WTC11 (cell line): ENCODE results near the gene G6PC3. TPM values are rescaled to one million over a fixed set of nuclear protein-coding genes. Genes with fewer than 3 reads are reported as not detected.

ENCODE experiments used
- ATAC-seq: fragments of 200-7000 bp; cut with Tn5 transposase; 2 replicates; pipeline ENCODE4 v1.10.0; 2021; ENCODE audit warnings: mild to moderate bottlenecking, moderate library complexity
- CTCF ChIA-PET: fragments of 300-600 bp; sonication (Branson Sonifier 250); formaldehyde crosslinking; loops from one replicate; lab custom pipeline; 2021; ENCODE audit warnings: antibody characterized with exemption; lab: Charles Lee
- POLR2A ChIA-PET: fragments of 350-600 bp; sonication (Branson Sonifier 250); formaldehyde crosslinking; loops from one replicate; lab custom pipeline; 2021; ENCODE audit warnings: antibody characterized with exemption; lab: Charles Lee
- DNase-seq: peaks from one replicate; pipeline ENCODE4 v3.0.0; 2021; ENCODE audit warnings: low spot score
- H3K27ac Mint-ChIP-seq: 2 replicates; pipeline ENCODE4 v1.8.0; 2021; ENCODE audit warnings: mixed read lengths
- H3K27me3 Mint-ChIP-seq: 2 replicates; pipeline ENCODE4 v1.8.0; 2021; ENCODE audit warnings: low read depth, mild to moderate bottlenecking, moderate library complexity, mixed read lengths
- H3K36me3 Mint-ChIP-seq: 2 replicates; pipeline ENCODE4 v1.8.0; 2021; ENCODE audit warnings: mixed read lengths
- H3K4me1 Mint-ChIP-seq: 2 replicates; pipeline ENCODE4 v1.8.0; 2022; ENCODE audit warnings: mixed read lengths
- H3K4me3 Mint-ChIP-seq: 2 replicates; pipeline ENCODE4 v1.8.0; 2021; ENCODE audit warnings: mild to moderate bottlenecking, moderate library complexity, mixed read lengths
- H3K9me3 Mint-ChIP-seq: 2 replicates; pipeline ENCODE4 v1.8.0; 2021; ENCODE audit warnings: mixed read lengths
- ATF1 ChIP-seq: sonication (generic); formaldehyde crosslinking; IDR thresholded peaks from 2 replicates; pipeline ENCODE4 v1.8.1; 2023; ENCODE audit warnings: mild to moderate bottlenecking, moderate library complexity, missing genetic modification reagents
- E2F1 ChIP-seq: sonication (generic); formaldehyde crosslinking; IDR thresholded peaks from 2 replicates; pipeline ENCODE4 v1.8.0; 2022; ENCODE audit warnings: mild to moderate bottlenecking, missing genetic modification reagents
- ELF4 ChIP-seq: sonication (generic); formaldehyde crosslinking; IDR thresholded peaks from 2 replicates; pipeline ENCODE4 v1.8.1; 2022; ENCODE audit warnings: low read depth, mild to moderate bottlenecking, moderate library complexity, missing genetic modification reagents
- ESRRA ChIP-seq: sonication (generic); formaldehyde crosslinking; IDR thresholded peaks from 2 replicates; pipeline ENCODE4 v1.8.1; 2022; ENCODE audit warnings: mild to moderate bottlenecking, missing genetic modification reagents, borderline replicate concordance
- GRHL2 ChIP-seq: fragments of 250-450 bp; sonication (Bioruptor Pico); IDR thresholded peaks from 2 replicates; pipeline ENCODE4 v1.8.0; 2022; ENCODE audit warnings: mild to moderate bottlenecking, moderate library complexity; ENCODE audit not compliant: insufficient replicate concordance, severe bottlenecking
- IRF2 ChIP-seq: sonication (generic); formaldehyde crosslinking; IDR thresholded peaks from 2 replicates; pipeline ENCODE4 v1.8.0; 2022; ENCODE audit warnings: low read depth, missing genetic modification reagents, borderline replicate concordance
- JAZF1 ChIP-seq: fragments of 250-450 bp; sonication (Bioruptor Pico); IDR thresholded peaks from 2 replicates; pipeline ENCODE4 v1.9.0; 2021; ENCODE audit warnings: moderate library complexity, mild to moderate bottlenecking, inconsistent platforms
- MXD4 ChIP-seq: fragments of 250-450 bp; sonication (Bioruptor Pico); IDR thresholded peaks from 2 replicates; pipeline ENCODE4 v1.8.0; 2021; ENCODE audit warnings: mild to moderate bottlenecking, moderate library complexity, borderline replicate concordance
- MYBL2 ChIP-seq: sonication (generic); formaldehyde crosslinking; IDR thresholded peaks from 2 replicates; pipeline ENCODE4 v1.8.1; 2023; ENCODE audit warnings: mild to moderate bottlenecking, moderate library complexity, missing genetic modification reagents
- NFE2L1 ChIP-seq: sonication (generic); formaldehyde crosslinking; IDR thresholded peaks from 2 replicates; pipeline ENCODE4 v1.8.1; 2023; ENCODE audit warnings: missing genetic modification reagents
- NFYB ChIP-seq: sonication (generic); formaldehyde crosslinking; conservative IDR thresholded peaks from 2 replicates; pipeline ENCODE4 v1.8.0; 2022; ENCODE audit warnings: low read depth, missing genetic modification reagents
- NR2C2 ChIP-seq: sonication (generic); formaldehyde crosslinking; IDR thresholded peaks from 2 replicates; pipeline ENCODE4 v1.8.0; 2022; ENCODE audit warnings: mild to moderate bottlenecking, missing genetic modification reagents
- NR3C1 ChIP-seq: sonication (generic); formaldehyde crosslinking; conservative IDR thresholded peaks from 2 replicates; pipeline ENCODE4 v1.8.1; 2023; ENCODE audit warnings: low read depth, mild to moderate bottlenecking, missing genetic modification reagents
- PREB ChIP-seq: sonication (generic); formaldehyde crosslinking; IDR thresholded peaks from 2 replicates; pipeline ENCODE4 v1.8.1; 2022; ENCODE audit warnings: mild to moderate bottlenecking, missing genetic modification reagents, moderate library complexity, borderline replicate concordance
- SMAD4 ChIP-seq: sonication (generic); formaldehyde crosslinking; IDR thresholded peaks from 2 replicates; pipeline ENCODE4 v1.8.0; 2022; ENCODE audit warnings: mild to moderate bottlenecking, missing genetic modification reagents
- ZBTB21 ChIP-seq: sonication (generic); formaldehyde crosslinking; IDR thresholded peaks from 2 replicates; pipeline ENCODE4 v1.8.1; 2023; ENCODE audit warnings: mild to moderate bottlenecking, missing genetic modification reagents, borderline replicate concordance
- ZNF219 ChIP-seq: sonication (generic); formaldehyde crosslinking; IDR thresholded peaks from 2 replicates; pipeline ENCODE4 v1.8.0; 2023; ENCODE audit warnings: missing genetic modification reagents, mild to moderate bottlenecking, borderline replicate concordance
- ZNF232 ChIP-seq: sonication (generic); formaldehyde crosslinking; IDR thresholded peaks from 2 replicates; pipeline ENCODE4 v1.8.0; 2022; ENCODE audit warnings: mild to moderate bottlenecking, missing genetic modification reagents
- ZNF317 ChIP-seq: sonication (generic); formaldehyde crosslinking; IDR thresholded peaks from 2 replicates; pipeline ENCODE4 v1.8.1; 2023; ENCODE audit warnings: low read depth, mild to moderate bottlenecking, moderate library complexity, missing genetic modification reagents, borderline replicate concordance
- ZNF396 ChIP-seq: fragments of 250-450 bp; sonication (Bioruptor Pico); IDR thresholded peaks from 2 replicates; pipeline ENCODE4 v1.8.0; 2021; ENCODE audit warnings: mild to moderate bottlenecking, moderate library complexity, borderline replicate concordance
- ZNF671 ChIP-seq: fragments of 250-450 bp; sonication (Bioruptor Pico); IDR thresholded peaks from 2 replicates; pipeline ENCODE4 v1.8.0; 2021; ENCODE audit warnings: mild to moderate bottlenecking
- total RNA-seq: library from RNA; stranded (reverse); gene quantifications from 3 replicates; pipeline ENCODE4 v1.2.3, GENCODE V29; 2021
- TF ChIP-seq, protein P1 (sequence below): fragments of 250-450 bp; sonication (Bioruptor Pico); IDR thresholded peaks from 2 replicates; pipeline ENCODE4 v1.9.0; 2021; ENCODE audit warnings: mild to moderate bottlenecking
- TF ChIP-seq, protein P2 (sequence below): fragments of 250-450 bp; sonication (Bioruptor Pico); IDR thresholded peaks from 2 replicates; pipeline ENCODE4 v1.8.0; 2021; ENCODE audit warnings: mild to moderate bottlenecking
- TF ChIP-seq, protein P3 (sequence below): sonication (generic); formaldehyde crosslinking; IDR thresholded peaks from 2 replicates; pipeline ENCODE4 v1.8.0; 2022; ENCODE audit warnings: mild to moderate bottlenecking, missing genetic modification reagents

Gene G6PC3
- total RNA-seq, 1 experiment from 2014 or later: 121 TPM

DNA sequence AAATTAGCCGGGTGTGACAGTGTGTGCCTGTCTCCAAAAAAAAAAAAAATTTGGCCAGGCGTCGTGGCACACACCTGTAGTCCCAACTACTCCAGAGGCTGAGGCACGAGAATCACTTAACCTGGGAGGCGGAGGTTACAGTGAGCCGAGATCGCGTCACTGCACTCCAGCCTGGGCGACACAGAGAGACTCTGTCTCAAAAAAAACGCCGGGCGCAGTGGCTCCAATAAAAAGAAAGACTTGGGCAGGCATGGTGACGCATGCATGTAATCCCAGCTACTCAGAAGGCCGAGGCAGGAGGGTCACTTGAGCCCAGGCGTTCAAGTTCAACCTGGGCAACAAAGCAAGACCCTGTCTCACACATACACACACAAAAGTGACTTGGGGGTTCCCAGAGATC, 7.7 kb upstream of the G6PC3 start (continued):
- TF ChIP-seq, protein P1, sequence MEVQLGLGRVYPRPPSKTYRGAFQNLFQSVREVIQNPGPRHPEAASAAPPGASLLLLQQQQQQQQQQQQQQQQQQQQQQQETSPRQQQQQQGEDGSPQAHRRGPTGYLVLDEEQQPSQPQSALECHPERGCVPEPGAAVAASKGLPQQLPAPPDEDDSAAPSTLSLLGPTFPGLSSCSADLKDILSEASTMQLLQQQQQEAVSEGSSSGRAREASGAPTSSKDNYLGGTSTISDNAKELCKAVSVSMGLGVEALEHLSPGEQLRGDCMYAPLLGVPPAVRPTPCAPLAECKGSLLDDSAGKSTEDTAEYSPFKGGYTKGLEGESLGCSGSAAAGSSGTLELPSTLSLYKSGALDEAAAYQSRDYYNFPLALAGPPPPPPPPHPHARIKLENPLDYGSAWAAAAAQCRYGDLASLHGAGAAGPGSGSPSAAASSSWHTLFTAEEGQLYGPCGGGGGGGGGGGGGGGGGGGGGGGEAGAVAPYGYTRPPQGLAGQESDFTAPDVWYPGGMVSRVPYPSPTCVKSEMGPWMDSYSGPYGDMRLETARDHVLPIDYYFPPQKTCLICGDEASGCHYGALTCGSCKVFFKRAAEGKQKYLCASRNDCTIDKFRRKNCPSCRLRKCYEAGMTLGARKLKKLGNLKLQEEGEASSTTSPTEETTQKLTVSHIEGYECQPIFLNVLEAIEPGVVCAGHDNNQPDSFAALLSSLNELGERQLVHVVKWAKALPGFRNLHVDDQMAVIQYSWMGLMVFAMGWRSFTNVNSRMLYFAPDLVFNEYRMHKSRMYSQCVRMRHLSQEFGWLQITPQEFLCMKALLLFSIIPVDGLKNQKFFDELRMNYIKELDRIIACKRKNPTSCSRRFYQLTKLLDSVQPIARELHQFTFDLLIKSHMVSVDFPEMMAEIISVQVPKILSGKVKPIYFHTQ (CRISPR knock-in tag): no peak
- TF ChIP-seq ZNF219 (no peak), NFE2L1 (CRISPR knock-in tag) (no peak), ZNF396 (no peak), ZBTB21 (CRISPR knock-in tag) (no peak), IRF2 (no peak)

GRCh38 chr17:44063704-44064639, 6.6 kb upstream of the G6PC3 start:
- Mint-ChIP-seq H3K27me3 (no peaks in the 10 kb centered on the region), H3K9me3 (no peaks in the 10 kb centered on the region), H3K36me3 (peaks cover 46% of the 10 kb centered on the region), H3K4me3 (peak overlapping the region; percentile 36), H3K4me1 (peaks cover 34% of the 10 kb centered on the region), H3K27ac (peak overlapping the region; percentile 87)
- POLR2A ChIA-PET: no interaction called here
- no peak for ATAC-seq
- no peak for TF ChIP-seq NFYB (CRISPR knock-in tag)
- TF ChIP-seq, all 79 proteins: peak for 0
- CTCF ChIA-PET: interaction anchor here (0.9 to 3.6 kb wide), 2 partner anchors 52 to 154 kb away, joined by 4 to 11 read pairs; no protein-coding TSS in a partner anchor
- DNase-seq: no peak

DNA sequence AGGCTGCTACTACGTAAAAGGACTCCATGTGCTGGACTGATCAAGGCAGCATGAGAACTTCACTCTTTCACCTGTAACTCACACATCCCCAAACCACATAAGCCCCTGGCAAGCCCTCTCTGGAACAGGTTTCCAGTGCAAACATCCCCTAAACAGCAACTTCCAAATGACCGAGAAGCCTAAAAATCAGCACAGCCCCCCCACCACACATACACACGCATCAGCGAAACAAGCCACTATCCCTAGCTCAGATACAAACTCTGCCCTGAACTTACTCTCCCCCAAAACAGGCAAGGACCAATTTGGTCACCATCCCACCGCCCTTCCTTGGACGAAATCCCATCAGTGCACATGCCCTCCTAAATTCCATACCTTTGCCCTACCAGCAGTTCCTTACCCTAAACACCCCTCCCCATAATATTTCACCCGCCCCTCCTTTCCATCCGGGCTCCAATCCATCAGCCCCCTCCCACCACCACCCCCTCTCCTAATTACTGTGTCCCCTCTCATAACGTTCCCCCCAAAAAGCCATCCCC, 4.8 kb upstream of the G6PC3 start:
- Mint-ChIP-seq H3K9me3 (no peaks in the 10 kb centered on the region), H3K4me1 (peaks cover 40% of the 10 kb centered on the region), H3K36me3 (peaks cover 31% of the 10 kb centered on the region), H3K4me3 (peak overlapping the region; percentile 96), H3K27me3 (no peaks in the 10 kb centered on the region)
- ChIA-PET CTCF (interaction anchor here (1.0 to 3.6 kb wide), 3 partner anchors 30 to 187 kb away, joined by 4 to 11 read pairs (median 4); no protein-coding TSS in a partner anchor), POLR2A (interaction anchor here (1.5 kb wide), 1 partner anchor 58 kb away, joined by 9 read pairs; the partner anchor contains the start of gene HDAC5)
- TF ChIP-seq, protein P2, sequence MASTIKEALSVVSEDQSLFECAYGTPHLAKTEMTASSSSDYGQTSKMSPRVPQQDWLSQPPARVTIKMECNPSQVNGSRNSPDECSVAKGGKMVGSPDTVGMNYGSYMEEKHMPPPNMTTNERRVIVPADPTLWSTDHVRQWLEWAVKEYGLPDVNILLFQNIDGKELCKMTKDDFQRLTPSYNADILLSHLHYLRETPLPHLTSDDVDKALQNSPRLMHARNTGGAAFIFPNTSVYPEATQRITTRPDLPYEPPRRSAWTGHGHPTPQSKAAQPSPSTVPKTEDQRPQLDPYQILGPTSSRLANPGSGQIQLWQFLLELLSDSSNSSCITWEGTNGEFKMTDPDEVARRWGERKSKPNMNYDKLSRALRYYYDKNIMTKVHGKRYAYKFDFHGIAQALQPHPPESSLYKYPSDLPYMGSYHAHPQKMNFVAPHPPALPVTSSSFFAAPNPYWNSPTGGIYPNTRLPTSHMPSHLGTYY (CRISPR knock-in tag): no peak
- no peak for TF ChIP-seq ZNF317 (CRISPR knock-in tag)
- TF ChIP-seq, protein P3, sequence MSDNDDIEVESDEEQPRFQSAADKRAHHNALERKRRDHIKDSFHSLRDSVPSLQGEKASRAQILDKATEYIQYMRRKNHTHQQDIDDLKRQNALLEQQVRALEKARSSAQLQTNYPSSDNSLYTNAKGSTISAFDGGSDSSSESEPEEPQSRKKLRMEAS (CRISPR knock-in tag): no peak
- no peak for TF ChIP-seq PREB (CRISPR knock-in tag)
- TF ChIP-seq ATF1: no peak
- TF ChIP-seq MYBL2 (CRISPR knock-in tag): no peak
- no peak for TF ChIP-seq GRHL2 (CRISPR knock-in tag)
- TF ChIP-seq ELF4 (CRISPR knock-in tag): no peak
- TF ChIP-seq JAZF1 (CRISPR knock-in tag): no peak
- TF ChIP-seq E2F1 (CRISPR knock-in tag): no peak
- no peak for TF ChIP-seq MXD4 (CRISPR knock-in tag)
- no peak for TF ChIP-seq ESRRA (CRISPR knock-in tag)
- no peak for TF ChIP-seq ZNF232 (CRISPR knock-in tag)
- TF ChIP-seq NR2C2 (CRISPR knock-in tag): no peak
- no peak for TF ChIP-seq NR3C1 (CRISPR knock-in tag)
- no peak for TF ChIP-seq SMAD4 (CRISPR knock-in tag)
- no peak for TF ChIP-seq ZNF671 (CRISPR knock-in tag)
- TF ChIP-seq, all 79 proteins: peak for 0
- DNase-seq (no peak), ATAC-seq (no peak)
- H3K27ac Mint-ChIP-seq: peak overlapping the region; percentile 98
